ENCODE results near the gene IFIH1. TPM values are rescaled to one million over a fixed set of nuclear protein-coding genes. Genes with fewer than 3 reads are reported as not detected.

The IFIH1 gene
- total RNA-seq: 5.3 and 8.2 TPM in 2 replicates

DNA sequence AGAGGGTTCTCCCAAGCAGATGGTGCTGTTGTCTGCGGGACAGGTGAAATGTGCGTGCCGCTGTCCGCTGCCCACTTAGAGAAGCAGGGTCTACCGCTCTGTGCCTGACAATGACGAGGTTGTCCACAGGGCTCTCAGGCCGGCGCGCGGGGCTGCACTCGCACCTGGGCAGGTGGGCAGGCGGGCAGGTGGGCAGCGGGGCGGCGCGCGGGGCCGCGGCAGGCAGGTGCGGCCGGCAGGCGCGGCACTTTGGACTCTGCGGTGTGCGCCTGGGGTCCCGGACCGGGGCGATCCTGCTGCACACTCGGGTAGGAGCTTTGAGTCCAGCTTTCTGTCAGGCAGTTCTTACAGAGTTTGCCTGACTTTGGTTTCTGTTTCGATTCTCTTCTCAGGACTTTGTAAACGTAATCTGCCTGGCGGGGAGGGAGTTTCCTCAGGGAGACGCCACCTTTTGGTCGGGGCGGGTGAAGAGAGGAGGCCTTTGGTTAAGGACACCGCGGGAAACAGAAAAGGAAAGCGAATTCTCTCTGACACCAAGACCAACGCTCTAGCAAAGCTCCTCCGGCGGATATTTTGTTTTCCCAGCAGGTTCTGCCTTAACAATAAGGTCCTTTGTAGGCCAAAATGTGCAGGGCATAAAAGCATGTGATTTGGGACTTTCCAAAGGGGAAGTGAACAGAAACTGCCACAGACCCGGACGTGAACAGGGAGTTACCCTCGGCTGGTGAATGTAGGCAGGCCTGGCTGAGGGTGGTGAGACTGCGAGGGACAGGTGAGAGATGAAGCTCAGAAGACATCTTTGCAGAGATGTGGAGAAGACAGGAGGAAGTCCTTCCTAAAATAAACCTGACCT is at the start of gene IFIH1:
IFIH1 (minus strand) TSS at position 357 of the 853 bp plus-strand sequence. CDS start 377 bp downstream, outside the sequence.
- peak; percentile 83 to 86 for DNase-seq (ENCODE audit: low read depth in 2 of 2)

DNA sequence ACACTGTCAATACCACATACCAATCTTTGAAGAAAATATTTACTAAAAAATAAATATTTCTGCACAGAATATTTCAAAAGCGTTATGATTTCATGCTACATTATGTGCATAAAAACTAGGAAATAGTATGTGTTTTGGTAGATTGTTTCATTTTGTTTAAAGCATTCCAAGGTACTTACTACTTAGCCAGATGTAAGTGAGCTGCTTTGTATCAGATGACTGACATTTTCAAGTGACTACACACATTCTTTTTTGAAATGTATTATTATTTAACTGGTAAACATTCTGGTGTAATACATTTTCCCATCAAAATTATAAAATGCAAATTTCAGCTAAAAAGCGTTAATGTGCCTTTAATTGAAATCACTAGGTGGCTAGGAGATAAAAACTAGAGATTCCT is 46.9 kb upstream of the IFIH1 start:
- no peak for DNase-seq (ENCODE audit: low read depth in 2 of 2)

DNA sequence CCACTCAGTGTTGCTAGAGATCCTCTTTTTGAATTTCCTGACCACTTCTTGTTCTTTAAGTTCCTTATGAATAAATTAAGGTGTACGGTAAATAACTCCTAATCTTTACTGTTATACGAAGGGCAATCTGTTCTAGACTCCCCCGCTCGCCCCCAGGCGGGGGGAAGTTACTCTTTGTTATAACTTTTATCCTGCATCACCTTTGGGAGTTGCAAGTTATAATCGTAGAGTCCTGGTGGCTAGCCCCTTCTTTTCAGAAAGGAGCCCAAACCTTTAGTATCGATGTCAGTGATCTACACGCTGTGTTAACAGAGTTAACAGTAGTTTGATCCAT is 26.1 kb upstream of the IFIH1 start:
- DNase-seq (ENCODE audit: low read depth in 2 of 2): no peak

DNA sequence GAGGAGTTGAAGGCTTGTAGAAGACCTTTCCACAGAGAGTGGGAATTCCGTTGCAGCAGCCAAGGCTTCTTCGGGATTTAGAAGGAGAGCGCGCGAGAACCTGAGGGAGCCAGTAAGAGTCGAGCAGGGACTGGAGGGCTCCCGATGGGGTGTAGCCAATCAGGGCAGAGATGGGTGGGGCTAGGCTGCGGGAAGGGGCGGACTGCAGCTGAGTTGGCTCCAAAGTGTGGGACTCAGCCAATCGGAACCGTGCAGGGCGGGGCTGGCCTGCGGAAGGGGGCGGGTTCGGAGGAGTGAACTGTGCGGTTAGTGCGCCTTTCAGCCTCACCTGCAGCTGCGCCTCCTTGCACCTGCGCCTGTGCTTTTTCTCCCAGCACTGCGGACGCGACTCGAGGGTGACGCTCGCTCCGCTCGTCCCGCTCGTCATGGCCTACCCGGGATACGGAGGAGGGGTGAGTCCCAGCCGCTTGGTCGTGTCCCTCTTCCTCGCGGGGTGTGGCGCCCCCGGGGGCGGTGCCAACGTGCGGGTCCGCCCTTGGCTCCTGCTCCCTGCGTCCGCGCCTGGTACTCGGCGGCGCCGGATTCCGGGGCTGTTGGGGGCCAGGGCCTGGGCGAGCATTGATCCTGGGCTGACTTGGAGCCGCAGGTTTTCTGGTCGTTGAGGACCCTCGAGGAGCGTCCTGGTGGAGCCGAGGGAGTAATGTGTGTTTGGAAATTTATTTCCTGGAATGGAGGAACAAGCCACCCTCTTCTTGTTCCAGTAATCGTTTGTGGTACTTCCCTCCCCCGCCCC is 25.5 kb upstream of the IFIH1 start, which contains the start of gene GCA:
GCA (plus strand) TSS at position 309 of the 793 bp plus-strand sequence; CDS start at position 426, 117 bp downstream.
- DNase-seq (ENCODE audit: low read depth in 2 of 2): peak; percentile 60 to 72

DNA sequence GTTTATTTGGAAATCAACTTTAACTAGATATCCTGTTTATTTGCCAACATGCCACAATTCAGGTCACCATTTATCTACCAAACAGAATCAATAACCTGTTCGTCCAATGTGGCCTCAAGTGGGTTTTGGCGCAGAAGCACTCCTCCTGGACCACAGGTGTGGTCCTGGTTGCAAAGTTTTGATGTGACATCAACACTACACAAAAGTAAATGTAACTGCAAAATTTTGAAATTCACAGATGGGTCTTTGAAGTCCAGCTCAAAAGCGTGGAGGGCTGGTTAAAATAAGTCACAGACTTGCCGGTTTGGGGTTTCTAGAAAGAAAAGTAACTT is 25.0 kb upstream of the IFIH1 start:
- no peak for DNase-seq (ENCODE audit: low read depth in 2 of 2)

DNA sequence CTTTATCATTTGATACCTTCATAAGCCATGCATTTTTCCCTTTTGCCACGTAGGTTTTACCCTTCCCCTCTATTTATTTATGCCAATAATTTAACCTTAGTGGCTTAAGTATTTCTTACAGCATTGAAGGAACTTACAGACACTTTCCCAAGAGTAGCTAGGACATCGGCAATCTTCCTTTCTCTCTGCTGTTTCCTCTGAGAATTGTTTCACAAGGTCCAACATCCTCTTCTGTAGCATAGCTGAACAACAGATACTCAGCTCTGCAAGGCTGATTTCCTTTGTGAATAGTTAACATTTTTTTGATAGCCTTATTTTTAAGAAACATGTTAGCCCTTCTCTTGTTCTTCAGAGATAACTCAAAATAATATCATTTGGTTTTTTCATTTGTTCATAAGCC is 24.4 kb upstream of the IFIH1 start:
- DNase-seq (ENCODE audit: low read depth in 2 of 2): no peak

DNA sequence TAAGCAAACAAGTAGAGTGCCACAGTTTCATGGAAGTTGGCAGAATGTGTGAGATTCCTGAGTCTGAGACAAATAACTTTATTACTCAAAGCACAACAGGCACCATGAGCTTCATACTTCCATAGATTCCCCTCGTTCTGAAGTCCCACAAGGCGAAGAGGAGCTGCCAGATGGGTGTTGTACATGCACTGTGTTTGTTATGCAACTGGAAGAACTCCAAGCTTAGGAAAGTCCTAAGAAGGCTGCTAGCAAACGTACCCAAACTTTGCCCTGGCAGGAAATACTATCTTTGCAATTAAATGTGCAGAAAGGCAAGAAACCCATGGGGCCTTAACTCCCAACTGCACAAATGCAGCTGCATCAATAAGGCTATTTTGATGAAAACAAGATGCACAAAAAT is 23.8 kb upstream of the IFIH1 start:
- DNase-seq (ENCODE audit: low read depth in 2 of 2): no peak

DNA sequence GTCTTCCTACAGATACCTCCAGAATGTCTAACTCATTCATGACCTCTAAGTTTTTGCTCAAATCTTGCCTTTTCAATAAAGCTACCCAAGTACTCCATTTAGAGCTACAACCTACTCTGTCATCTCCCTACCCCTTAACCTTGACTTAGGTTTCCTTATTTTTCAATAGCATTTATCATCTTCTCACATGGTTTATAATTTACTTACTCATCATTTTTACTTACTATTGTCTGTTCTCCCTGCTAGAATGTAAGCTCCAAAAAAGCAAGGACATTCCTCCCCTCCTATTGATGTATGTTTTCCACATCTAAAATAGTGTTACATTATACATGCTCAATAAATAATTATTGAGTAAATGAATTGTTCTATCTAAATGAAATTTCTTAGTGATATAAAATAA is 22.3 kb upstream of the IFIH1 start:
- no peak for DNase-seq (ENCODE audit: low read depth in 2 of 2)

DNA sequence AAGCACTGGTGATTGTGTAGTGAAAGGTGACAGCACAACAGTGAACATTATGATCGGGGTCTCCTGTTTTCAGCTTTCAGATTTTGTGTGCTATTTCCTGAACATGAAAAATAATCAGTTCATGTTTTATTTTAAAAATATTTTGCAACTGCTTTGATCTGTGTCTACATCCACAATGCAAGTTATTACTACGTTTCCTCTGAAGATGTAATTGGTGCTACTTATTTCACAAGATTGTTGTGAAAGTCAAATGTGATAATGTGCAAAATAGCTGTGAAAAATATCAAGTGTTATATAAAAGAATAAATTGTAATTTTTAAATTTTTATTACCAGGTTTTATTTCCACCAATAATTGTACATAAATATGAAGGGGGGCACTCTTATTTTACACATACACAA is 19.4 kb upstream of the IFIH1 start:
- no peak for DNase-seq (ENCODE audit: low read depth in 2 of 2)

DNA sequence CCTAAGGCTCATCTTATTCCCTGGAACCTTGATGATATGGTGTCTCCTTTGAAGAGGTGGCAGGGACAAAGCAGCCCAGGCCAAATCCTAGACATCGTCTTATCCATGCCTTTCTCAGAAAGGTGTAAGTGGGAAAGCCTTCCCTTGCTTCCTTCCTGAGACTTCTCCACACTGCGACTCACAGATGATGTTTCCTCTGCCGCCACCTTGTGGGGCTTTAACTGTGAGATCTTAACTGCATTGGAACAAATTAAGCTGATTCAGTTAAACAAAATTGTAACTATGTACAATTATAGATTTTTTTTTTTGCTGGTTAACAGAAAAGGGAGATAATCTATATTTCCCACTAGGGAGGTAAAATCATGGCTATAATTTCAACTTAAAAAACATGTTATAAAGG is 15.5 kb upstream of the IFIH1 start:
- peak in 1 of 2 donors; percentile 22 for DNase-seq (ENCODE audit: low read depth in 2 of 2)

DNA sequence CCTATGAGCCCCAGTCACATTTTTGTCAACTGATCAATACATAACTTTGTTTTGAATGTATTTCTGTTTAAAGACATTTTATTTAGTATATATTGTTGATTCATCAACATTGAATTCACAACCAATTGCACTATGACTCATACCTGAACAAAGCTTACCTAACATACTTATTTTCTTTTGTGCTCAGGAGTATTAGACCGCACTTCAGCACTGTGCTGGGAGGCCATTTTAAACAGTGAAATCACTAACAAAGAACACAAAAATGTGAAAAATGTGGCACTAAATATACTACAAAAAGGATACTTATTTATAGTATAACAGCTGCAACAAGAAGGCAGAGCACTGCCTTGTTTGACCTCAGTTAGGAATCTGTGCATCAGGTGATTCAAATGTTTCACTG is 12.4 kb upstream of the IFIH1 start:
- no peak for DNase-seq (ENCODE audit: low read depth in 2 of 2)

DNA sequence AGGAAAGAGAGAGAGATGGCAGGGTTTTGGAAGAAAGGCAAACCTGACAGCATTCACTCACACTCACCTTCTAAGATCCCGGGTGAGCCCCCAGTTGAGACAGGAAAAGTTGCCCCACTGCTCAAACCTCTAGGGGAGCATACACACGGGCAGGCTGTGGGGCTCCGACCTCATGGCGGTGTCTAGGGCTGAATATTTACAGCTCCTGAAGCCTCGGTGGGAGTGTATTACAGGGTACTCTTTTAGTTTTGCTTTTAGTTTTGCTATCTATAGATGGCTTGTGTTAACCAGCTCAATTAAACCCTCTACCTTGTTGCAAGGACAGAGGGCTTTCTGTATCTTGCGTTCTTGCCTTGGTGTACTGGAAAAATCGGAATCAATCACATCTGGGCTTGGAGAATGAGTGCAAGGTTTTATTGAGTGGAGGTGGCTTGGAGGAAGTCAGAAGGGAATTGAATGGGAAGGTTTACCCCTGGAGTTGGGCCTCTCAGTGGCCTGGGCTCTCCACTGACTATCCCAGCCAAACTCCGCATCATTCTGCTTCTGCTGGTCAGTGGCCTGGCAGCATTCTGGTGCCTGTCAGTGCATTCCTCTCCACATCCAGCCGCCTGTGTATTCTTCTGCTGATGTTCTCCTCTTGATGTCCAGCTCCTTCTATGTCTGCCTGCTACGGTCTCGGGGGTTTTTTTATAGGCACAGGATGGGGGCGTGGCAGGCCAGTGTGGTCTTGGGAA is 10.1 kb upstream of the IFIH1 start:
- no peak for DNase-seq (ENCODE audit: low read depth in 2 of 2)

DNA sequence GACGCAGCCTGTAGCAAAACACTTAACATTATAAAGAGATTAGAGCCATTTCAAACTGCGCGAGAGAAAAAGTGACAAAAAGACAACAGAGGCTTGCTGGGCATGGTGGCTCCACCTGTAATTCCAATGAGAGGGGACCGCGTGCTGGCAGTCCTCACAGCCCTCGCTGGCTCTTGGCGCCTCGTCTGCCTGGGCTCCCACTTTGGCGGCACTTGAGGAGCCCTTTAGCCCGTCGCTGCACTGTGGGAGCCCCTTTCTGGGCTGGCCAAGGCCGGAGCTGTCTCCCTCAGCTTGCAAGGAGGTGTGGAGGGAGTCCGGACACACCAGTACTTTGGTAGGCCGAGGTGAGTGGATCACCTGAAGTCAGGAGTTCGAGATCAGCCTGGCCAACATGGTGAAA is 9.3 kb upstream of the IFIH1 start:
- DNase-seq (ENCODE audit: low read depth in 2 of 2): no peak

DNA sequence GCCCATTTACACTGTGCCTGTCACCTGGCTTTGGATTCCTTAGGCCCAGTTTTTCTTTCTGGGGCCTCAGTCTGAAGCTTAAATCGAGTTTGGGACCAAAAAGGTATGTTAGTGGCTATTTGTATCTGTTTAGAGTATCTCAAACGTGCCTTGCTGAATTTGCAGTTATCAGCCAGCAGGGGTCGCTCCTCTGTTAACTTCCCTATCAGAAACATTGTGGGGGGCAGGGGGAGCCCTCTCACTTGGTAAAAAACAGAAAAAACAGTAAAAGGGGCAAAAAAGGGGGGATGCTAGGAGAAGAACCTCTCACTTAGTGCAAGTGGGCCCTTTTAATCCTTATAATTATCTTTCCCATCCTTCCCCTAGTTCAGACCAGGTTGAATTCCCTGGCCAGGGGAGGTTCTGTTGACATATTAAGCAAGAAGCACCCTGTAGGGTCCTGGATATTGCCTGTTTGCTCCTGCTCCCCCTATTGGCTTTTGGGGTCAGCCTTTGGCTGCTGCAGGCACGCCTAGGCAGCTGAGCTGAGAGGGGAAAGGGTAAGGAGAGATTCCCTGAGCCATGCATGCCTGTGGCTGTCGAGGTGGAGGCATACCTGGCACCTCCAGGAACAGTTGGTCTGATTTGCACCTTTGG is 8.8 kb upstream of the IFIH1 start:
- no peak for DNase-seq (ENCODE audit: low read depth in 2 of 2)

DNA sequence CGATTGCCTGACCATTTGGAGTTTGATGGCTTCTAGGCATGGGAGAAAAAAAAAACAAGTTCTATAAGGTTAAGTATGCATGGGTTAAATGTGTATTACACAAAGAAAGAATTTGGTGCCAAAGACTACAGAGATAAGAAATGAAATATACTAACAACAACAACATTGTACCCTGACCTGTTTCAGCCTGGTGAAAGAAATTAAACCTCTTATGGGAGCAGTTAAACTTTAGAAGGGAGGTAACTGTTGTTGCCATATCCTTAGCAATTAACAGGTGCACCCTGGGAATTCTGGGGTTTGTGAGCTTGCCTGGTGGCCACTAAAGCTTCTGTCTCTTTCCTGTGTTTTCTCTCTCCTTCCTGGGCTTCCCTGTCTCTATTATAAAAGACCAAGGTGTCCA is 6.5 kb upstream of the IFIH1 start:
- DNase-seq (ENCODE audit: low read depth in 2 of 2): no peak

DNA sequence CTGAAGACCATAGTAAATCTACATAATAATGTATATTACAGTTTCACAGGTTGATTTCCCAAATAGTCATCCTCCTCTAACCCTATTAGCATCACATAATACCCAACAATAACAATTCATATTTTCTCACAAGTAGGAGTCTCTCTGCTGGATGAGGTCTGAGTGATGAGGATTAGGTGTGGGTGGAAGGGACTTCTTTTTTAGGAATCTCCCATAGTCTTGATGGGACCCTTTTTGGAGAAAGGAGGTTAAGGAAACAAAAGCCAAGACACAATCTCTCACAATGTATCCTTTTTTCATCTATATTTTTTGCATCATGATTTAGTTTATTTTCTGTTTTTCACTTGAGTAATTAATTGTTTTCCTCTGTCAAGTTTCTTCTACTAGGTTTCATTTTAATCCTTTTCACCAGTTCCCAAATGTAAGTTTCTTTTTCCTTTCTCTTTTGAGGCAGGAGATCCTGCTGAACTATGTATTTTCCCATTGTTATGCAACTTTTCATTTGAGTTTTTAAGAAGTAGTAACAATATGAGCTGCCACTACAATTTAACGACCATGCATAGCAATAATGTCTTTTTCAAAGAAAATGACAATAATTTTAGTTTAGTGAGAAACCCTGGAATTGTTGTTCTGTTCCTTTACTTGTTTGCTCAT is 2.5 kb upstream of the IFIH1 start:
- DNase-seq (ENCODE audit: low read depth in 2 of 2): no peak

DNA sequence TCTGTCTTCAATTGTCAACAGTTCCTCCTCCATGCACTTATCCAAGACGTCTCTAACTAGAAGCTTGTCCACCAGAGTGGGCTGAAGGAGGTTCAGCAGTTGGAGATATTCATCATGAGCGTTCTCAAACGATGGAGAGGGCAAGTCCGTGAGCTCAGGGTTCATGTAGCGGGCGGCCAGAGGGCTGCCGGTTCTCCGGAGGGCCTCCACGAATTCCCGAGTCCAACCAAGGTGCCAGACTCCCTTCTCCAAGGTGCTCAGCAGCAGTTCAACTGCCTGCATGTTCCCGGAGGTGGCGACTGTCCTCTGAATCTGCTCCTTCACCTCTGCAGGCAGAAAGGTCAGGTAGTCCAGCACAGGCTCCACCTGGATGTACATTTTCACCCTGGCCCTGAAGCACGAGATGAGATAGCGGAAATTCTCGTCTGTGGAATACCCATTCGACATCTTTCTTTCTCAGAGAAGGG is 590 bp downstream of the IFIH1 start:
- peak in 1 of 2 donors; percentile 21 for DNase-seq (ENCODE audit: low read depth in 2 of 2)

DNA sequence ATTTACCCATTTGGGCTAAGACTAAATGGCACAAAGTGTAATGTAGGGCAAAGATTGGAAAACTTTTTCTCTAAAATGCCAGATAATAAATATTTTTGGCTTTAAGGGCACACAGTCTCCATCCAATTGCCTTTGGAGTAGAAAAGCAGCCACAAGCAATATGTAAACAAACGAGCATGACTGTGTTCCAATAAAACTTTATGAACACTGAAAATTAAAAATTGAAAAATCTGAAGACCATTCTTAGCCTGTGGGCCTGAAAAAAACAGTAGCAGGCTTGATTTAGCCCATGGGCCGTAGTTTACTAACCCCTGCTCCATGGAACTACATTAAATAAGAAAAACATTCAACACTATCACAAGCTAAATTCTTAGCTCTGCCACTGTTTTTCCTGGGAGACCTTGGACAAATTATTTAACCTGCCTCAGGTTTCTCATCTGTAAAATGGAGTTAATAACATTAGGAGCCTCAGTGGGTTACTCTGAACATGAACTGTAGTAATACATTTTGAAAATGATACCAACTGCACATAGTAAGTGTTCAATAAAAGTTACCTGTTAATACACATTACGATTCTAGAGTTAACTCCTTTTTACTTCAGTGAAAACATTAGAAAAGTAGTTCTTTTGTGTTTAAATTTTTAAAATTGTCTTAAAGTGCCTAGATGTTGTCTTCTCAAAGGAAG is 1.3 kb downstream of the IFIH1 start:
- DNase-seq (ENCODE audit: low read depth in 2 of 2): no peak

DNA sequence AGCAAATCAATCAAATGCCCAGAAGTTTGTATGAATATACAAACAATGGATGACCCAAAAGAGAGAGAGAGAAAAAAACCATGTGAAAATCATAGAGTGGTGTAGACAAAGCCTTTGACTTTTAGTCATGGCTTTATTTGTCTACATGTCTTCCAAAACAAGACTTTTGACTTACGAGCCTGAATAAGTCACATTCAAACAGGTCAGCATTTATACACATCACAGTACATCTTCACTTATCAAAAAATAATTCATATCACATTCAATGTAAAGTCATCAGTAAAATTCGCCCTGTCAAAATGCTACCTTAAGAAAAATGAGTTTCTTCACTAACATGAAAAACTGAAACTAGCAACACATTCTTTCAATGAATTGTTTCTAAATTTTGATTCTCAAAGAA is 1.9 kb downstream of the IFIH1 start:
- no peak for DNase-seq (ENCODE audit: low read depth in 2 of 2)

DNA sequence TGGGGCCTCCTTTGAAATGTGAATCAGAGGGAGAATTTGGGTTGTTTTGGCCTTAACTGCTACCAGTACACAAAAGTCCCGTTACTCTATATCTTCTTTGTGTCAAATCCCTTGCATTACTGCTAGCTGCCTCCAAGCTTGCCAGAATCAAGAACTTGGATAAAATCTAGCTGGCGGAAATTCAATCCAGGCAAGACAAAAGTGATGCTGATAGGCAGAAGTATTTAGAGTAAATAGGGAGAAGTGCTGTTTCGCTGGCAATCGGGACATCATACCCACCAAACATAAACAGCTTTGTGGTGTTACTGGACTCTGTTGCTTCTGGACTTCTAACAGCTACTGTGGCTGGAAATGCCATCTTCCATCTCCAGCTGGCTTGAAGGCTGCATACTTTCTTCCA is 2.5 kb downstream of the IFIH1 start:
- no peak for DNase-seq (ENCODE audit: low read depth in 2 of 2)

DNA sequence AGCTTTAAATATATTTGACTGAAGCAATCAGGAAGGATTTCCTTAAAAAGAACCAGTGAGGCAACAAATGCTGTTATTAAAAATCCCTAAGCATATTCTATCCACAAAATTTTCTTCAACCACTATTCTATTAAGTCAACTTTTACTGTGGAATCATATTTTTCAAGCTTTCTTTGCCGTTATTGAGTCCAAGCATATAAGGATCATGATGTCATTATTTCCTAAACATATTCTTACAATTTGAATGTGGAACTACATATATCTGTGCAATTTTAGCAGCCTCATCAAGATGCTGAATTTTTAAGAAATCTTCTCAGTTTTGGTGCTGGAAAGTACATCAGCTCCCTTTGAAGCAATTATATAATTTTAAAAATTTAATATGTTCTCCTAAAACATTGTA is 5.6 kb downstream of the IFIH1 start:
- DNase-seq (ENCODE audit: low read depth in 2 of 2): no peak
